Mesangial cell (primary cell): ENCODE results near the gene ALX1. TPM values are rescaled to one million over a fixed set of nuclear protein-coding genes. Genes with fewer than 3 reads are reported as not detected.

Source experiments
- total RNA-seq: library from RNA; depleted of rRNA; stranded (reverse); fragments of >200 nt; gene quantifications from 2 replicates; pipeline ENCODE4 v1.2.3, GENCODE V29; 2015

The ALX1 gene
- 0.38 TPM in 1 of 2 replicates, not detected in the other for total RNA-seq

DNA sequence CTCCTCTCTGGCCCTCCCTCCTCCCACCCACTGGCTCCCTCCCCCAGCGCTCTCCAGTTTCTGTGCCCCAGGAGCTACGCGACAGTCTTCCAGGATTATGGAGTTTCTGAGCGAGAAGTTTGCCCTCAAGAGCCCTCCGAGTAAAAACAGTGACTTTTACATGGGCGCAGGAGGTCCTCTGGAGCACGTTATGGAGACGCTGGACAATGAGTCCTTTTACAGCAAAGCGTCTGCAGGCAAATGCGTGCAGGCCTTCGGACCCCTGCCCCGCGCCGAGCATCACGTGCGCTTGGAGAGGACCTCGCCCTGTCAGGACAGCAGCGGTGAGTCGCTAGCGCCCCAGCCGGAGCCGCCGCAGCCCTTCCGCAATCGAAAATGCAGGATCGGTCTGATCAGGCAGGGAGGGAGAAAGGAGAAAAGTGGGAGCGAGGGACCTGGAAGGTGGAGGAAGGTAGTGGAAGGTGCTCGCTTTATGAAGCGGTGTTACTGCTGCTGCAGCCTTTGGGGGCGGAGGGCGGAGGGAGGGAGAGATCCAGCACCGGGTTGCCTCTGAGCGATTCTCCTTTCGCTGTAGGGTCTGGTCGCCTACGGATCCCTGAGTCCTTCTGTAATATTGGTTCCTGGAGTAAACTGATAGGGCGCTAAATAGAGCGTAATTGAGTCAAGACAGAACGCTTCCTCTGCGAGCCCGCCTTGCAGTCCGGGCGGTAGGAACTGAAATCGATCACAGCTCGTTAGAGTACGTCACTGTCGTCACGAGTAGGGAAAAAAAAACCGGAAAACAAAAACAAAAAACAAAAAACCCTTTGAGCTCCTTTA, at the start of gene ALX1:
ALX1 (plus strand) TSS at position 56 of the 819 bp plus-strand sequence; CDS start at position 98, 42 bp downstream.

Other genes with a start within 250 kb of the ALX1 start
- gene TSPAN19, start 243.9 kb upstream of the ALX1 start, total RNA-seq: 0.13 TPM in 1 of 2 replicates, not detected in the other
- 0.33 and 0.51 TPM in 2 replicates for gene LRRIQ1, start 243.9 kb upstream of the ALX1 start, total RNA-seq